Esophagus muscularis mucosa (tissue), 3 donors: Measurements from ENCODE around the gene RPS21.

ENCODE experiments used
- CTCF ChIP-seq, 3 experiments: fragments of 200-600 bp in 2 of 3; fragments of 450-650 bp in 1 of 3; sonication (generic) in 2 of 3; IDR thresholded peaks; one replicate each; pipeline ENCODE4 v1.5.1; 2017 to 2019; ENCODE audit warnings: antibody characterized with exemption in 3 of 3, mild to moderate bottlenecking in 2 of 3, moderate library complexity in 1 of 3
- POLR2A ChIP-seq: fragments of 450-650 bp; IDR thresholded peaks from one replicate; pipeline ENCODE4 v1.6.1; 2017; ENCODE audit warnings: antibody characterized with exemption, moderate library complexity, mild to moderate bottlenecking, low read depth
- POLR2AphosphoS5 ChIP-seq, 2 donors: sonication (generic); formaldehyde crosslinking; IDR thresholded peaks; one replicate each; pipeline ENCODE4 v1.6.1; 2017; ENCODE audit warnings: antibody characterized with exemption in 2 of 2

- TF ChIP-seq CTCF (IDR thresholded peaks at IDR 0.05) (no peak), POLR2AphosphoS5 (IDR thresholded peaks at IDR 0.05) (peak; percentile 58 to 66), POLR2A (no peak)
These were observed 29.7 kb upstream of the RPS21 start for GRCh38 chr20:62357187-62357667.
